ENCODE data around the gene ZNF273. TPM values are rescaled to one million over a fixed set of nuclear protein-coding genes. Genes with fewer than 3 reads are reported as not detected.

ZNF273 gene
- total RNA-seq, 2 donors from 2014 or later, result 12.4 to 13.4 TPM

GRCh38 chr7:64874562-64875250, 28.4 kb upstream of the ZNF273 start:
- DNase-seq (ENCODE audit: low spot score in 2 of 2) (no peak), ATAC-seq (no peak)
- H3K36me3 Mint-ChIP-seq, result peaks cover 5 to 10% of the 10 kb centered on the region in 2 donors
- H3K9me3 Mint-ChIP-seq, result no peaks in the 10 kb centered on the region
- H3K27ac Mint-ChIP-seq, result no peak overlapping the region

GRCh38 chr7:64875258-64875657, 27.8 kb upstream of the ZNF273 start:
- ATAC-seq (no peak), DNase-seq (ENCODE audit: low spot score in 2 of 2) (no peak)
- Mint-ChIP-seq H3K27ac (no peak overlapping the region), H3K36me3 (peaks cover 5 to 10% of the 10 kb centered on the region in 2 donors), H3K9me3 (no peaks in the 10 kb centered on the region)

GRCh38 chr7:64875658-64876406, 27.2 kb upstream of the ZNF273 start:
- Mint-ChIP-seq H3K36me3 (peaks cover 5 to 10% of the 10 kb centered on the region in 2 donors), H3K9me3 (no peaks in the 10 kb centered on the region), H3K27ac (no peak overlapping the region)
- DNase-seq (ENCODE audit: low spot score in 2 of 2), result no peak
- ATAC-seq, result no peak

- H3K27ac Mint-ChIP-seq, result peak overlapping the region; percentile 64 to 79
- H3K9me3 Mint-ChIP-seq, result no peaks in the 10 kb centered on the region
- DNase-seq (ENCODE audit: low spot score in 2 of 2), result peak in 1 of 2 donors; percentile 69
- H3K36me3 Mint-ChIP-seq, result peaks cover 8 to 17% of the 10 kb centered on the region in 2 donors
- peak; percentile 83 to 95 for ATAC-seq
Observed at GRCh38 chr7:64876792-64877713, 26.0 kb upstream of the ZNF273 start.

- peak in 1 of 2 donors; percentile 32 for ATAC-seq
- Mint-ChIP-seq H3K9me3 (no peaks in the 10 kb centered on the region), H3K36me3 (peaks cover 17 to 26% of the 10 kb centered on the region in 2 donors), H3K27ac (peak overlapping the region in 1 of 2 donors; percentile 64)
- DNase-seq (ENCODE audit: low spot score in 2 of 2), result no peak
Observed at GRCh38 chr7:64877714-64878610, 25.1 kb upstream of the ZNF273 start.

- ATAC-seq, result no peak
- Mint-ChIP-seq H3K36me3 (peaks cover 23 to 32% of the 10 kb centered on the region in 2 donors), H3K27ac (no peak overlapping the region), H3K9me3 (no peaks in the 10 kb centered on the region)
- DNase-seq (ENCODE audit: low spot score in 2 of 2), result no peak
Observed at GRCh38 chr7:64878684-64879083, 24.4 kb upstream of the ZNF273 start.

GRCh38 chr7:64879086-64879730, 23.9 kb upstream of the ZNF273 start:
- no peak for DNase-seq (ENCODE audit: low spot score in 2 of 2)
- H3K36me3 Mint-ChIP-seq, result peaks cover 28 to 37% of the 10 kb centered on the region in 2 donors
- no peak for ATAC-seq
- H3K27ac Mint-ChIP-seq, result no peak overlapping the region
- H3K9me3 Mint-ChIP-seq, result peaks cover 0 to 4% of the 10 kb centered on the region in 2 donors

- ATAC-seq, result no peak
- peaks cover 34 to 38% of the 10 kb centered on the region in 2 donors for H3K36me3 Mint-ChIP-seq
Observed at GRCh38 chr7:64879800-64880199, 23.3 kb upstream of the ZNF273 start.

GRCh38 chr7:64880322-64881297, 22.5 kb upstream of the ZNF273 start:
- DNase-seq (ENCODE audit: low spot score in 2 of 2), result no peak
- no peak for ATAC-seq
- Mint-ChIP-seq H3K36me3 (peaks cover 37 to 38% of the 10 kb centered on the region in 2 donors), H3K27ac (no peak overlapping the region), H3K9me3 (peaks cover 0 to 4% of the 10 kb centered on the region in 2 donors)

More at GRCh38 chr7:64879800-64880199, 23.3 kb upstream of the ZNF273 start:
- peaks cover 0 to 4% of the 10 kb centered on the region in 2 donors for H3K9me3 Mint-ChIP-seq
- no peak for DNase-seq (ENCODE audit: low spot score in 2 of 2)
- no peak overlapping the region for H3K27ac Mint-ChIP-seq

- Mint-ChIP-seq H3K9me3 (peaks cover 0 to 4% of the 10 kb centered on the region in 2 donors), H3K27ac (no peak overlapping the region), H3K36me3 (peaks cover 37 to 38% of the 10 kb centered on the region in 2 donors)
- ATAC-seq, result no peak
- no peak for DNase-seq (ENCODE audit: low spot score in 2 of 2)
Observed at GRCh38 chr7:64881461-64882287, 21.4 kb upstream of the ZNF273 start.

GRCh38 chr7:64882341-64883112, 20.5 kb upstream of the ZNF273 start:
- no peak for DNase-seq (ENCODE audit: low spot score in 2 of 2)

GRCh38 chr7:64883113-64883905, 19.8 kb upstream of the ZNF273 start:
- peaks cover 27 to 32% of the 10 kb centered on the region in 2 donors for H3K36me3 Mint-ChIP-seq
- DNase-seq (ENCODE audit: low spot score in 2 of 2), result no peak
- ATAC-seq, result no peak
- peaks cover 0 to 4% of the 10 kb centered on the region in 2 donors for H3K9me3 Mint-ChIP-seq
- H3K27ac Mint-ChIP-seq, result no peak overlapping the region

More at GRCh38 chr7:64882341-64883112, 20.5 kb upstream of the ZNF273 start:
- H3K27ac Mint-ChIP-seq, result no peak overlapping the region
- ATAC-seq, result peak in 1 of 2 donors; percentile 52
- peaks cover 32 to 33% of the 10 kb centered on the region in 2 donors for H3K36me3 Mint-ChIP-seq
- H3K9me3 Mint-ChIP-seq, result peaks cover 0 to 4% of the 10 kb centered on the region in 2 donors

Measured in activated naive CD4-positive, alpha-beta T cell treated with anti-CD3 and anti-CD28 coated beads, Interleukin-2, amount 50 U/mL, for 72 hours (primary cell).